GM12873 (cell line): Measurements from ENCODE around the gene NHLRC2.

ENCODE experiments used
- TF ChIP-seq, protein P1 (sequence below): IDR thresholded peaks from 2 replicates; pipeline ENCODE4 v1.5.1; 2012; ENCODE audit warnings: low read depth, mild to moderate bottlenecking, moderate library complexity, low read length, control low read depth; ENCODE audit not compliant: insufficient read depth; ENCODE audit errors: missing control alignments

The NHLRC2 gene

GRCh38 chr10:113958631-113959382, 104.3 kb downstream of the NHLRC2 start:
- TF ChIP-seq, protein P1, sequence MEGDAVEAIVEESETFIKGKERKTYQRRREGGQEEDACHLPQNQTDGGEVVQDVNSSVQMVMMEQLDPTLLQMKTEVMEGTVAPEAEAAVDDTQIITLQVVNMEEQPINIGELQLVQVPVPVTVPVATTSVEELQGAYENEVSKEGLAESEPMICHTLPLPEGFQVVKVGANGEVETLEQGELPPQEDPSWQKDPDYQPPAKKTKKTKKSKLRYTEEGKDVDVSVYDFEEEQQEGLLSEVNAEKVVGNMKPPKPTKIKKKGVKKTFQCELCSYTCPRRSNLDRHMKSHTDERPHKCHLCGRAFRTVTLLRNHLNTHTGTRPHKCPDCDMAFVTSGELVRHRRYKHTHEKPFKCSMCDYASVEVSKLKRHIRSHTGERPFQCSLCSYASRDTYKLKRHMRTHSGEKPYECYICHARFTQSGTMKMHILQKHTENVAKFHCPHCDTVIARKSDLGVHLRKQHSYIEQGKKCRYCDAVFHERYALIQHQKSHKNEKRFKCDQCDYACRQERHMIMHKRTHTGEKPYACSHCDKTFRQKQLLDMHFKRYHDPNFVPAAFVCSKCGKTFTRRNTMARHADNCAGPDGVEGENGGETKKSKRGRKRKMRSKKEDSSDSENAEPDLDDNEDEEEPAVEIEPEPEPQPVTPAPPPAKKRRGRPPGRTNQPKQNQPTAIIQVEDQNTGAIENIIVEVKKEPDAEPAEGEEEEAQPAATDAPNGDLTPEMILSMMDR: no peak

DNA sequence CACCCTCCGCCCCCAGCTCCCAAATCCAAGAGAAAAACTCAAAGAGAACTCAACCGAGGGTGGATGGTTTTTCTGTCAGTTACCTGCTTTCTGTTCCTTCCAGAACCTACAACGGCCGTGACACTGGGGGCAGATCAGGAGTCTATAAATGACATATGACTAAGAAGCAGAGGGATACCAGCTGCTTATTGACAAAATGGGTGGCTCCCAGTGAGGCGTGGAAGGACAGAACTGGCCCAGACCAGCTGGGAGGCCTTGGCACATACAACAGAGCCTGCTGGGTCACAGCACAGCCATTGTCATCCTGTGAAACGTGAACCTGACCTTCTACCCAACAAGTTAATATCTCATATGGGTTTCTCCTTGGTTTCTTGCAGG, 104.9 kb downstream of the NHLRC2 start:
- TF ChIP-seq, protein P1: no peak

DNA sequence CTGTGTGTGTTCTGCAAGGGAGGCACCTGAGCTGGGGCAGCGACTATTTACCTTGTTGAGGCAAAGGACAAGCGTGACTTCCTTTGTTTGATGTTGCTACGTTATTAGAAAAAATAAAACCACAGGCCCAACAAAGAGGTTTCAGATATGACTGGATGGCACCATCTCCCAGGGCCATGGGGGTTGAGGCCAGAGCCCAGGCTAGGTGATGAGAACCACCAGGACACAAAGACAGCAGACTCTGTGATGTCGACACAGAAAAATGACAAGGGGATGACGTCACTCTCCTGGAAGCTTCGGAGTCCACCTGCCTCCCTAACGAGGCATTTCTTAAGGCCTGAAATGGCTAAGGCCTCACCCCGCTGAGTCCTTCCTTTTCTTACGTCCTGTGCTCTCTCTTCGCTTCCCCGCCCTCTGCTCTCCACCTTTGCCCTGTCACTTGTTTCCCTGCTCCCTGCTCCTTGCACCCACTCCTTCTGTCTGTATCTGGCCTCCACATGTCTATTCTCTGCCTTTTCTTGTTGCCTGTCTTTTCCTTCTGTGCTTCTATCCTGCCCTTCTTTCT, 106.2 kb downstream of the NHLRC2 start:
- TF ChIP-seq, protein P1: no peak

DNA sequence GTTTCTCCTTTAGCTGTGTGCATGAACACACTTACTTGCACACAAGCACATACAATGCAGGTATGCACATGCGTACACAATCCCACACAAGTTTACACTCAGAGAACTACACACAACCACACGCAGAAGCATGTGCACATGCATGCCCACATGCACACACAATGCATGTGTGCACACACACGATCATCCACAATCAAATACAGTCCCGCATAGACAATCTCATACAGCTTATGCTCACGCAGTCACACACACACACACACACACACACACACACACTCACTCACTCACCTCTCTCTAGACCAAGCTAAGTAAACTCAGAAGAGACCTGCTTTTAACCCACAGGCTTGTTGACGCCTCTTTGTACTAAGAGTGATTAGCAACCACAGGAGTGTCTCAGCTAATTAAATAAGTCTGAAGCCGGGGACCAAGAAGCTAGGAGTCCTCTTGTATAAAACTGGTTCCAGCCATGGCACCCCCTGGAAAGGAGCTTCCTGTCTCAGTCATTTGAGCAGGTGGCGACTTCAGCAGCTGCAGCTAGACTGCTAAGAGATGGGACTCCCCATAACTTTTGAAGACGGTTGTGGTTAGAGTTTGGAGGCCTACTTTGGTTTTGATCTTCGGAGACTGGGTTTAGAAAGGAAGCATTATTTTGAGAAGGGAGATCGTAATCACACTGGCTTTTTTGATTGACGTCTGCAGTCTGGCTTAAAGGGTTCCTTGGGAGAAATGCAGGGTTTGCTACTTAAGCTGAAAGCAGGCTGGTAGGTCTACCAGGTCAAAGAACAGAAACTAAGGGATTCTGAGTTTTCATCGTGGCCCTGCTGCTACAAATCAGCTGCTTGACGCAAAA, 106.9 kb downstream of the NHLRC2 start:
- TF ChIP-seq, protein P1: no peak

GRCh38 chr10:113965077-113965476, 110.6 kb downstream of the NHLRC2 start:
- TF ChIP-seq, protein P1: no peak

DNA sequence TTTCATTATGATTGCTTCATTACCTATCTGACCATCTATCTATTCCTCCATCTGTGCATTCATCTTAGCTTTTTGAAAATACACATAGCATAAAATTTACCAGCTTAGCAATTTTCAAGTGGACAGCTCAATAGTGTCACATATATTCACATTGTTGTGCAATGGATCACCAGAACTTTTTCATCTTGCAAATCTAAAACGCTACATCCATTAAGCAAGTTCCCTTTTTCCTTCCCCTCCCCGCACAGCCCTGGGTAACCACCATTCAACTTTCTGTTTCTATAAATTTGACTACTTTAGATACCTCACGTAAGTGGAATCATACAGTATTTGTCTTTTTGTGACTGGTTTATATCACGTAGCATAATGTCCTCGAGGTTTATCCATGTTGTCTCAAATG, 111.2 kb downstream of the NHLRC2 start:
- TF ChIP-seq, protein P1: no peak
